ENCODE results near the gene CROCC.
"Not testable (repeated sequence)": the region's sequence is repeated elsewhere in the genome, so short reads cannot be mapped to it uniquely, and the experiment has no call there.

Gene CROCC

GRCh38 chr1:16939386-16940180 lies 17.9 kb downstream of the CROCC start:
- DNase-seq, result not testable (repeated sequence)

DNA sequence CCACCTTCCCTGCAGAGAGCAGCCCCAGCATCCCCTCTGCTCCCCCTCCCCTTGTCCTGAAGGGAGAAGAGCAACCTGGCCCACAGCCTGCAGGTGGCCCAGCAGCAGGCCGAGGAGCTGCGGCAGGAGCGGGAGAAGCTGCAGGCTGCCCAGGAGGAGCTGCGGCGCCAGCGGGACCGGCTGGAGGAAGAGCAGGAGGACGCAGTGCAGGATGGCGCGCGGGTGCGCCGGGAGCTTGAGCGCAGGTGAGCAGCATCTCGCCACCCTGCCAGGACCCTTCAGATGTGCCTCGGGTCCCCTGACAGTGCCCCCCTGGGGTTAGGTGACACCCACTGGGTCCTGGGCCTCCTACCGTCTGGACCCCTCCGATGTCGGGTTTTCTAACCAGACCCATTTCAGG lies 22.3 kb downstream of the CROCC start:
- no peak for DNase-seq

GRCh38 chr1:16945512-16945911 lies 23.8 kb downstream of the CROCC start:
- not testable (repeated sequence) for DNase-seq

- DNase-seq, result not testable (repeated sequence)
These were observed 24.5 kb downstream of the CROCC start for GRCh38 chr1:16946185-16946584.

DNA sequence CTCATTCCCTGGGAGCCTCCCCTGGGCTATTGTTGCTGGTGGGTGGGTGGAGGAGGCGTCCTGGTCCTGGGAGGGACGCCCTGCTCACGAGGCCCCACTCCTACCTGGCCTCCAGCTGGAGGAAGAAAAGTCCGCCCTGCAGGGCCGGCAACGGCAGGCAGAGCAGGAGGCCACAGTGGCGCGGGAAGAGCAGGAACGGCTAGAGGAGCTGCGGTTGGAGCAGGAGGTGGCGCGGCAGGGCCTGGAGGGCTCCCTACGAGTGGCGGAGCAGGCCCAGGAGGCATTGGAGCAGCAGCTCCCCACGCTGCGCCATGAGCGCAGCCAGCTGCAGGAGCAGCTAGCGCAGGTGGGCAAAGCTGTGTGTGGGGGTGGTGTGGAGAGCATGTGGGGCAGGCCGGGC lies 24.9 kb downstream of the CROCC start:
- DNase-seq, result no peak

DNA sequence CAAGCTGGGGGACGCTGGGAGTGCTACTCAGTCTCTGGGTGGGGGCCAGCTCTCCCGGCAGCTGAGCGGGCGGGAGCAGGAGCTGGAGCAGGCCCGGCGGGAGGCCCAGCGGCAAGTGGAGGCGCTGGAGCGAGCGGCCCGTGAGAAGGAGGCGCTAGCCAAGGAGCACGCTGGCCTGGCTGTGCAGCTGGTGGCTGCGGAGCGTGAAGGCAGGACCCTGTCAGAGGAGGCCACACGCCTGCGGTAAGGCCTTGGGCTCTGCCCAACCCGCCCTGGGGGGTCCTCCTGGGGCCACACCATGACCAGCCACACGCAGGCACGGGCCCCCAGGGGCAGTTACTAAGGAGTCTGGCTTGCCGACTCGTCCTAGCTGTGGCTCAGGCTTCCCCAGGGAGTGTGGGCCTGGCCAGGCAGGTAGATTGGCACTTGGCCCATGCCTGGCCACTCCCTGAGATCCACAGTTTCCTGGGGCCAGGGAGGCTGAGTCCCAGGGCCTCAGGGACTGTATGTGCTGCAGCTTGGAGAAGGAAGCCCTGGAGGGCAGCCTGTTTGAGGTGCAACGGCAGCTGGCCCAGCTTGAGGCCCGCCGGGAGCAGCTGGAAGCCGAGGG lies 26.7 kb downstream of the CROCC start:
- not testable (repeated sequence) for DNase-seq

DNA sequence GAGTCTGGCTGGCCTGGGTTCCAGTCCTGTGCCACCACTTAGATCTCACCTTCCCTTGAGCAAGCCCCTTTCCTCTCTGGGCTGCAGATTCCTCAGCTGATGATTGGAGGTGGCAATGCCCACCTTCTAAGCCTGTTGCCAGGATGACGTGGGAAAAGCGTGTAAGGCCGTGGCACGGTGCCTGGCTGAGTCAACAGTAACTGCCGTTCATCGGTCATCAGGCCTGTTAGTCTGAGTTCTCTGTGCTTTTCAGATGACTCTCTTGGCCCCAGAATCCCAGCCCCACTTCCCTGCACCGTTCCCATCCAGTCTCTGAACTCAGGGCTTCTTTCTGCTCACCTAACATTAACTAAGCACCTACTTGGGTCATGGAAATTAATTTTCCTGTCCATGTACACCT lies 27.3 kb downstream of the CROCC start:
- not testable (repeated sequence) for DNase-seq

DNA sequence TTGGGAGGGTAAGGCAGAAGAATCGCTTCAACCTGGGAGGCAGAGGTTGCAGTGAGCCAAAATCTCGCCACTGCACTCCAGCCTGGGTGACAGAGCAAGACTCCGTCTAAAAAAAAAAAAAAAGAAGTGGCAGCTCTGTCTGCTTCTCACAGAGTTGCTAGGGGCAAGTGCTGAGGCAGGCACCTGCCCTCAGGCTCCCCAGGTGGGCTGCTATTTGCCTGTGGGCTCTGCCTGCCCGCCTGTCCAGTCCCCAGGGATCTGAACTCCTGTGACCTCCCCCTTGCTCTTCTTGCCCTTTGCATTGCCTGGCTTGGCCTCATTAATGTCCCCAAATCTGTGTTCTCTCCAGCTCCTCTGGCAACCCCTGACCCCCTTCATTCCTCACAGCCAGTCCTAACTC lies 30.6 kb downstream of the CROCC start:
- DNase-seq, result not testable (repeated sequence)

GRCh38 chr1:16954579-16954978 lies 32.8 kb downstream of the CROCC start:
- no peak for DNase-seq

DNA sequence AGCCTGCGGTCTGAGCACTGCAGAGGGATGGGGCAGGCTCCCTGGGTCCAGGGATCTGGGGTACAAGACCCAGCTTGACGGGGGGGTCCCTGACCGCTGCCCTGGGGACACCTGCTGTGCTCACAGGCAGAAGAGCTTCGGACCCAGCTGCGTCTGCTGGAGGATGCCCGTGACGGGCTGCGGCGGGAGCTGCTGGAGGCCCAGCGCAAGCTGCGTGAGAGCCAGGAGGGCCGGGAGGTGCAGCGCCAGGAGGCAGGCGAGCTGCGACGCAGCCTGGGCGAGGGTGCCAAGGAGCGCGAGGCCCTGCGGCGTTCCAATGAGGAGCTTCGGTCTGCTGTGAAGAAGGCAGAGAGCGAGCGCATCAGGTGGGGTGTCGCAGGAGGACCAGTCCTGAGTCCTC lies 33.5 kb downstream of the CROCC start:
- no peak for DNase-seq

GRCh38 chr1:16956775-16957174 lies 35.0 kb downstream of the CROCC start:
- DNase-seq, result no peak

DNA sequence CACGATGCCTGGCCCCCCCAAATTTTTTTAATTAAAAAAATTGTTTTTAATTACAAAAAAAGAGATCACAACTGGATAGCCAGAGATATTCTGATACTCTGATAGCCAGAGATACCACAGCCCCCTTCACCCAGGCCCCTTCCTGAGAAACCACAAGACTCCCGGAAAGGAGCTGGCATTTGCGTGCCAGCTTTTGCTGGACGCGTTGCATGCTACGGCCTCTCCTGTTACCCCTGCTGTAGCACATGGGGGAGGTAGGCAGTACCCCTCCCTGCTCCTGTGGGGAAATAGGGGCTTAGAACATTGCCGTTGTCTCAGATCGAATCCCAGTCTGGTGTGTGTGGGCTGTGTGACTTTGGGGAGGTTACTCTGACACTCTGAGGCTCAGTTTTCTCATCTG lies 36.0 kb downstream of the CROCC start:
- no peak for DNase-seq

GRCh38 chr1:16958475-16958874 lies 36.7 kb downstream of the CROCC start:
- DNase-seq, result no peak

DNA sequence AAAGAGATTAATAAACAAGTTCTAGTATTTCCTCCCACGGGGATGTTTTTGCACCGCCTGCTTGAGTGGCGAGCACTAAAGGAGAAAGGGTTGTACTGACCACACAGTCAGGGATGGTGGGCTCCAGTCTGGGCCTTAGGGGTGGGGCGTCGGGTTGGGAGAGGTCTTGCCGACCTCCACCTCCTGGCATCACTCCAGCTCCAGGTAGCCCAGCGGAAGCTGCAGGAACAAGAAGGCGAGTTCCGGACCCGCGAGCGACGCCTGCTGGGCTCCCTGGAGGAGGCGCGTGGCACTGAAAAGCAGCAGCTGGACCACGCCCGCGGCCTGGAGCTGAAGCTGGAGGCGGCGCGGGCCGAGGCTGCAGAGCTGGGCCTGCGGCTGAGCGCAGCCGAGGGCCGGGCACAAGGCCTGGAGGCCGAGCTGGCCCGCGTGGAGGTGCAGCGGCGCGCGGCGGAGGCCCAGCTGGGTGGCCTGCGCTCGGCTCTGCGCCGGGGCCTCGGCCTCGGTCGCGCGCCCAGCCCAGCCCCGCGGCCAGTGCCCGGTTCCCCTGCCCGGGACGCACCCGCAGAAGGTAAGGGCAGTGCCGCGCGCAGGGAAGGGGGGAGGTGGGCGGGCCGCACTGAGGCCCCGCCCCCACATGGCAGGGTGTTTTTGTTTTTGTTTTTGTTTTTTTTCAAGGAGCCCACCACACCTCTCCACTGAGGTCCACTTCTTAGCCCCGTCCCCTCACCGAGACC lies 39.0 kb downstream of the CROCC start:
- peak in 1 of 2 experiments; percentile 8 for DNase-seq

GRCh38 chr1:16961297-16962133 lies 39.8 kb downstream of the CROCC start:
- no peak for DNase-seq

DNA sequence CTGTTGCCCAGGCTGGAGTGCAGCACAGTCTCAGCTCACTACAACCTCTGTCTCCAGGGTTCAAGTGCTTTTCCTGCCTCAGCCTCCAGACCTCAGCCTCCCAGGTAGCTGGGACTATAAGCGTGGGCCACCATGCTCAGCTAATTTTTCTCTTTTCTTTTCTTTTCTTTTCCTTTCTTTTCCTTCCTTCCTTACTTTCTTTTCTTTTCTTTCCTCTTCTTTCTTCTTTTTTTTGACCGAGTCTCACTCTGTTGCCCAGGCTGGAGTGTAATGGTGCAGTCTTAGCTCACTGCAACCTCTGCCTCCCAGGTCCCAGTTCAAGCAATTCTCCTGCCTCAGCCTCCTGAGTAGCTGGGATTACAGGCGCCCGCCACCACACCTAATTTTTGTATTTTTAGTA lies 42.4 kb downstream of the CROCC start:
- DNase-seq, result not testable (repeated sequence)

DNA sequence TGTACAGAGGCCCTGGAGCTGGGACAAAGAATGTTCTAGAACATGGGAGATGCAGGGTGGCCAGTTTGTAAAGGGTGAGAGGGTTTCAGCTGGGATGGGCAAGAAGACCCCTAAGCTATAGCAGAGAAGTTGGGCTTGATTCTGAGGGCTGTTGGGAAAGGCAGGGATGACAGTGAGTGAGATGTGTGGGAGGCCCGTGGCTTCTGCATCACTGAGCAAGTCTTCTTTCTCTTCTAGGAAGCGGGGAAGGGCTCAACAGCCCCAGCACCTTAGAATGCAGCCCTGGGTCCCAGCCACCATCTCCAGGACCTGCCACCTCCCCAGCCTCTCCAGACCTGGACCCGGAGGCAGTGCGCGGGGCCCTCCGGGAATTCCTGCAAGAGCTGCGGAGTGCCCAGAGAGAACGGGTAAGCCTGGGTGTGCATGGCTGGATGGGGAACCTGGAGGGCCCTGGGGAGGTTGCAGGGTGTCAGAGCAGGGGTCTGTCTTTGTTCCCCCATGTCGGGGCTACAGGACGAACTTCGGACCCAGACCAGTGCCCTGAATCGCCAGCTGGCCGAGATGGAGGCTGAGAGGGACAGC lies 43.8 kb downstream of the CROCC start:
- DNase-seq, result no peak

DNA sequence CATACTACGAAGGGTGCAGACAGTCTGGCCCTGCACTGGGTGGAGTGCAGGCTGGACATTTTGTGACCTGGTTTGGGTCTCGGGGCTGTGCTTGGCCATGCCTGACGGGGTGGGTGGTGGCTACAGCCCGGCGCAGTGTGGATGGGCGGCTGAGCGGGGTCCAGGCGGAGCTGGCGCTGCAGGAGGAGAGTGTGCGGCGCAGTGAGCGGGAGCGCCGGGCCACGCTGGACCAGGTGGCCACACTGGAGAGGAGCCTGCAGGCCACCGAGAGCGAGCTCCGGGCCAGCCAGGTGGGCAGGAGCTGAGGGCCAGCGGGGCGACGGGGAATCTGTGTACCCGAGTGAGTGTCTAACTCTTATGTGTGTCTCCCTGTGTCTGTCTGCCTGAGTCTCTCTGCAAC lies 44.6 kb downstream of the CROCC start:
- DNase-seq, result no peak

DNA sequence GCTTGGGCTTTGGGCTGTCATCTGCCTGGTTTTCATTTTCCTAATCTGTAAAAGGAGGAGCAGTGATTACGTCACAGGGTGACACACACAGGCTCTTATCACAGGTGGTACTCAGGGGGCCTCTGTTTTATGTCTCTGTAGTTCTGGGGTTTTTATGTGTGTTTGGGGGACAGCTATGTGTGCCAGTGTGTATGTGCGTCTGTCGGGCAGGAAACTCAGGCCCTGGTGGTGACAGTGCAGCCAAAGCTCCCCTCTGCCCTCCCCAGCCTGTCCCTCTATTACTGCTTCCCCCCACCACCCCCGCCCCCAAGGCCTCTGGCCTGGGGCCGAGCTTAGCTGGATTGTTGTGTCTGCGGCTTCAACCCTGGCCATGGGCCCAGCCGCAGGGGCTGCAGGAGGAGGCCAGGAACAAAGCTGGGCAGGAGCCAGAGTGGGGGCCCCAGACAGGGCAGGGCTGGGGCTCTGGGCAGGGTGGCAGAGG lies 45.4 kb downstream of the CROCC start:
- DNase-seq, result no peak

DNA sequence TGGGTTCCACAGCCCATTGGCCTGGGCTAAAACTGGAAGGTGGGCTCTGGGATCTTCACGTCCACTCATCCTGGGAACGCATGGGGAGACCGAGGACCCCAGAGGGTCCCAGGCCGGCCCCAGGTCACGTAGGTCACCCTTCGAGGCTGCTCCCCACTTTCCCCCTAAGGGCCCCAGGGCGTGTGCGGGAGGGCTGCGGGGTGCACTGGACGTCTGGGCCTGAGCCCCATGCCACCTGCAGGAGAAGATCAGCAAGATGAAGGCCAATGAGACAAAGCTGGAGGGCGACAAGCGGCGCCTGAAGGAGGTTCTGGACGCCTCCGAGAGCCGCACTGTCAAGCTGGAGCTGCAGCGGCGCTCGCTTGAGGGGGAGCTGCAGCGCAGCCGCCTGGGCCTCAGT lies 46.2 kb downstream of the CROCC start:
- no peak for DNase-seq

DNA sequence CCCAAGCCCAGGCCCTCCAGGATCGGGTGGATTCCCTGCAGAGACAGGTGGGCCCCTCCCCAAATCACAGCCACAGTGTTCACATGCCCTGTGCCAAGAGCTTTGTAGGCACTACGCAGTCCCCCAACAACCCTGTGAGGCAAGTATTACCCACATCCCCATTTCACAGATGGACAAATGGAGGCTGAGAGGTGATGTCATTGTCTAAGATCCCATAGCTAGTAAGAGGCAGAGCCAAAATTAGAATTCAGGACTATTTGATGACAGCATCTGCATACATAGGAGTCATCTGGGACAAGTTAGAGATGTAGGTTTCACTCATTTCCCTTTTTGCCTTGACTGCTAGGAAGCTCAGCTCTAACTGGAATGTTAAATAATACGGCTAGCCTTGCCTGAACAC lies 46.6 kb downstream of the CROCC start:
- no peak for DNase-seq

DNA sequence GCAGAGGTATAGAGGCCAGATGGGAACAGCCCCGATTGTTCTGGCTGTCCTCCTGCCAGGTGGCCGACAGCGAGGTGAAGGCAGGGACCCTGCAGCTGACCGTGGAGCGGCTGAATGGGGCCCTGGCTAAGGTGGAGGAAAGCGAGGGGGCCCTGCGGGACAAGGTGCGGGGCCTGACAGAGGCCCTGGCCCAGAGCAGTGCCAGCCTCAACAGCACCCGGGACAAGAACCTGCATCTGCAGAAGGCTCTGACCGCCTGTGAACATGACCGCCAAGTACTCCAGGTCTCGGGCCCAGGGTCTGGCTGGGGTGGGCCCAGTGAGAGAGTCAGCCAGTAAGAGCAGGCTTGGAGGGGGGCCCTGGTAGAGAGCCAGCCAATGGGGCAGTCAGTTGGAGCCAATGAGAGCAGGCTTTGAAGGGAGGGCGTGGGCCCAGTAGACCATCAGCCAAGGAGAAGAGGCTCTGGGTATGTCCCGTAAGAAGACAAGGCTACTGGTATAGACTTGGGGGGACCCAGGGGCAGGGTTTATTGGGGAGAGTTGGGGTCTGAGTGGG lies 47.4 kb downstream of the CROCC start:
- no peak for DNase-seq

Data from Kasumi-1 (cell line).